ENCODE results near the gene TMEM30A. TPM values are rescaled to one million over a fixed set of nuclear protein-coding genes. Genes with fewer than 3 reads are reported as not detected.

Gene TMEM30A
- total RNA-seq, 2 experiments from 2014 or later: 18.2 to 32.1 TPM

- Histone ChIP-seq H3K4me1 (ENCODE audit: insufficient read depth, low read length, poor library complexity, severe bottlenecking) (no peaks in the 10 kb centered on the region), H3K4me2 (ENCODE audit: low read length) (no peak overlapping the region), H3K9me2 (ENCODE audit: insufficient read depth, low read length) (no peaks in the 10 kb centered on the region), H3K27ac (ENCODE audit: low read depth, low read length, poor library complexity, severe bottlenecking) (no peak overlapping the region), H3K9me3 (ENCODE audit: low read length) (no peaks in the 10 kb centered on the region), H3K36me3 (ENCODE audit: insufficient read depth, low read length) (no peaks in the 10 kb centered on the region), H4K20me1 (ENCODE audit: insufficient read depth, low read length) (no peaks in the 10 kb centered on the region), H3K79me2 (ENCODE audit: insufficient read depth, low read depth, low read length) (no peaks in the 10 kb centered on the region), H3K4me3 (ENCODE audit: low read depth, low read length, poor library complexity, severe bottlenecking) (no peak overlapping the region), H2AFZ (ENCODE audit: low read length) (no peak overlapping the region)
- no TSS peak for BruUV-seq (replicated peaks)
- intact Hi-C loops (cut with micrococcal nuclease; ENCODE audit: unreplicated experiment): no loop called here
- ChIA-PET CTCF (ENCODE audit: unreplicated experiment) (no interaction called here), POLR2A (interaction anchor here (2.6 kb wide), 1 partner anchor 10 kb away, joined by 8 read pairs; no protein-coding TSS in a partner anchor)
- DNase-seq (ENCODE audit: low spot score): no peak
- TF ChIP-seq, protein P1, sequence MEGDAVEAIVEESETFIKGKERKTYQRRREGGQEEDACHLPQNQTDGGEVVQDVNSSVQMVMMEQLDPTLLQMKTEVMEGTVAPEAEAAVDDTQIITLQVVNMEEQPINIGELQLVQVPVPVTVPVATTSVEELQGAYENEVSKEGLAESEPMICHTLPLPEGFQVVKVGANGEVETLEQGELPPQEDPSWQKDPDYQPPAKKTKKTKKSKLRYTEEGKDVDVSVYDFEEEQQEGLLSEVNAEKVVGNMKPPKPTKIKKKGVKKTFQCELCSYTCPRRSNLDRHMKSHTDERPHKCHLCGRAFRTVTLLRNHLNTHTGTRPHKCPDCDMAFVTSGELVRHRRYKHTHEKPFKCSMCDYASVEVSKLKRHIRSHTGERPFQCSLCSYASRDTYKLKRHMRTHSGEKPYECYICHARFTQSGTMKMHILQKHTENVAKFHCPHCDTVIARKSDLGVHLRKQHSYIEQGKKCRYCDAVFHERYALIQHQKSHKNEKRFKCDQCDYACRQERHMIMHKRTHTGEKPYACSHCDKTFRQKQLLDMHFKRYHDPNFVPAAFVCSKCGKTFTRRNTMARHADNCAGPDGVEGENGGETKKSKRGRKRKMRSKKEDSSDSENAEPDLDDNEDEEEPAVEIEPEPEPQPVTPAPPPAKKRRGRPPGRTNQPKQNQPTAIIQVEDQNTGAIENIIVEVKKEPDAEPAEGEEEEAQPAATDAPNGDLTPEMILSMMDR (conservative IDR thresholded peaks at IDR 0.05; ENCODE audit: low read length): no peak
- TF ChIP-seq EZH2phosphoT487 (IDR thresholded peaks at IDR 0.05; ENCODE audit: borderline replicate concordance, low read depth, low read length): no peak
Measured at GRCh38 chr6:75301088-75301487, 16.5 kb upstream of the TMEM30A start.

GRCh38 chr6:75300531-75300855 is 15.9 kb upstream of the TMEM30A start:
- Histone ChIP-seq H4K20me1 (ENCODE audit: insufficient read depth, low read length) (no peaks in the 10 kb centered on the region), H3K4me2 (ENCODE audit: low read length) (no peak overlapping the region), H3K36me3 (ENCODE audit: insufficient read depth, low read length) (no peaks in the 10 kb centered on the region), H3K9me2 (ENCODE audit: insufficient read depth, low read length) (no peaks in the 10 kb centered on the region), H3K4me1 (ENCODE audit: insufficient read depth, low read length, poor library complexity, severe bottlenecking) (no peaks in the 10 kb centered on the region), H2AFZ (ENCODE audit: low read length) (no peak overlapping the region), H3K27ac (ENCODE audit: low read depth, low read length, poor library complexity, severe bottlenecking) (no peak overlapping the region), H3K79me2 (ENCODE audit: insufficient read depth, low read depth, low read length) (no peaks in the 10 kb centered on the region), H3K4me3 (ENCODE audit: low read depth, low read length, poor library complexity, severe bottlenecking) (no peak overlapping the region), H3K9me3 (ENCODE audit: low read length) (no peaks in the 10 kb centered on the region)
- TF ChIP-seq, protein P1 (conservative IDR thresholded peaks at IDR 0.05; ENCODE audit: low read length): no peak
- TF ChIP-seq EZH2phosphoT487 (IDR thresholded peaks at IDR 0.05; ENCODE audit: borderline replicate concordance, low read depth, low read length): no peak
- no TSS peak for BruUV-seq (replicated peaks)
- ChIA-PET POLR2A (interaction anchor here (0.5 to 2.6 kb wide), 3 partner anchors 11 to 25 kb away, joined by 3 to 8 read pairs (median 3); no protein-coding TSS in a partner anchor), CTCF (ENCODE audit: unreplicated experiment) (no interaction called here)
- DNase-seq (ENCODE audit: low spot score): no peak
- intact Hi-C loops (cut with micrococcal nuclease; ENCODE audit: unreplicated experiment): no loop called here

DNA sequence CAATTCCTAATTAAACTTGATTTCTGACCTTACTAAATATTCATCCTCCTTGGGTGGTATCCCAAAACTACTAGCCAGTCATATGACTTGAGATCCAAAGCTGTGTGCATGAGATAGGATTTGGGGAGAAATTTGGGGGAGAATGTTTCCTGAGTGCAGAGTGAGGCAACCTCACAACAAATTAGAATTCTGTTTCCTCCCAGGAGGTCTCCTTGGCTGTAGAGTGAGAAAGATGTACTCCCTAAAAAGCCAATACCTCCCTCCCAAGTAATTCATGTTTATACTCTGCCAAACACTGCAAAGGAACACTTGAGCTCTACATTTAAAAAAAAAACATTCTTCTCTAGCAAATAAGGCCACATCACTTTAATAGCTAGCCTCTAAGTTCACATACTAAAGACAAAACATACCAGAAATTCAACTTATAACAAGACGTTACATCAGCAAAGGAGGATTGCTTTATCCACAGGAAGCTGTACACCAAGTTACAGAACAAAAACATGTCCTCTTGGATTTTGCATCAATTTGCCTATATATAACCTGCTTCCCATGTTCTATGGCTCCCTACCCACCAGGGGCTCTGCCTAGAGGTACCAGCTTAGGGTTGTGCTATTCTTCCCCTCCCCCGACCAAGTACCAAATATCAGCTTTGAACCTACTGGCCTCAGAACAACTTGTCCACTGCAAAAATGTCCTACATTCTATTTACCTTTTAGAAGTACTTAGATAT is 15.4 kb upstream of the TMEM30A start:
- no peaks in the 10 kb centered on the region for H3K36me3 ChIP-seq (ENCODE audit: insufficient read depth, low read length)
- H3K9me2 ChIP-seq (ENCODE audit: insufficient read depth, low read length): no peaks in the 10 kb centered on the region
- no peaks in the 10 kb centered on the region for H4K20me1 ChIP-seq (ENCODE audit: insufficient read depth, low read length)
- no peak overlapping the region for H3K4me3 ChIP-seq (ENCODE audit: low read depth, low read length, poor library complexity, severe bottlenecking)
- DNase-seq (ENCODE audit: low spot score): no peak
- TF ChIP-seq, protein P1 (conservative IDR thresholded peaks at IDR 0.05; ENCODE audit: low read length): no peak
- no peak for TF ChIP-seq EZH2phosphoT487 (IDR thresholded peaks at IDR 0.05; ENCODE audit: borderline replicate concordance, low read depth, low read length)
- H3K4me2 ChIP-seq (ENCODE audit: low read length): no peak overlapping the region
- H3K4me1 ChIP-seq (ENCODE audit: insufficient read depth, low read length, poor library complexity, severe bottlenecking): no peaks in the 10 kb centered on the region
- intact Hi-C loops (cut with micrococcal nuclease; ENCODE audit: unreplicated experiment): loop anchor here (5.0 kb wide), 1 partner anchor 227 kb away; no protein-coding TSS in a partner anchor
- H3K27ac ChIP-seq (ENCODE audit: low read depth, low read length, poor library complexity, severe bottlenecking): no peak overlapping the region
- no peaks in the 10 kb centered on the region for H3K79me2 ChIP-seq (ENCODE audit: insufficient read depth, low read depth, low read length)
- no peak overlapping the region for H2AFZ ChIP-seq (ENCODE audit: low read length)
- POLR2A ChIA-PET: interaction anchor here (0.5 to 2.6 kb wide), 4 partner anchors 11 to 724 kb away, joined by 3 to 8 read pairs (median 3); no protein-coding TSS in a partner anchor
- no peaks in the 10 kb centered on the region for H3K9me3 ChIP-seq (ENCODE audit: low read length)
- no TSS peak for BruUV-seq (replicated peaks)
- CTCF ChIA-PET (ENCODE audit: unreplicated experiment): no interaction called here

All from OCI-LY7 (cell line).